HEK293 (cell line): Measurements from ENCODE around the gene KCTD2.

Experiments used
- CTCF ChIA-PET: fragments of 350-600 bp; formaldehyde crosslinking; extraction: SDS; loops from one replicate; lab custom pipeline; 2021; ENCODE audit warnings: antibody characterized with exemption; lab: Yijun Ruan, JAX
- POLR2A ChIA-PET: fragments of 300-600 bp; formaldehyde crosslinking; extraction: SDS; loops from one replicate; lab custom pipeline; 2020; ENCODE audit warnings: antibody characterized with exemption, inconsistent platforms; lab: Yijun Ruan, JAX
- H3K27ac ChIP-seq: fragments of 200-500 bp; sonication (Bioruptor generic); 2 replicates; pipeline ENCODE4 v1.5.1; 2014; ENCODE audit warnings: low read depth, low read length, control low read depth, inconsistent platforms; ENCODE audit errors: extremely low read depth
- H3K36me3 ChIP-seq, 2 experiments: fragments of 200-500 bp in 1 of 2; sonication (Bioruptor generic) in 1 of 2; 1 replicate in 1 of 2; 2 replicates in 1 of 2; pipeline ENCODE4 v1.5.1; 2014 to 2017; ENCODE audit warnings: inconsistent platforms in 2 of 2, low read length in 2 of 2; ENCODE audit not compliant: control insufficient read depth in 2 of 2, insufficient read depth in 1 of 2
- H3K4me1 ChIP-seq: fragments of 200-500 bp; sonication (Bioruptor generic); 2 replicates; pipeline ENCODE4 v1.5.1; 2014; ENCODE audit warnings: mild to moderate bottlenecking, low read length, inconsistent platforms; ENCODE audit not compliant: control insufficient read depth, insufficient read depth
- H3K4me3 ChIP-seq: 2 replicates; pipeline ENCODE4 v1.5.1; 2011; ENCODE audit warnings: low read depth, mild to moderate bottlenecking, control low read depth, low read length, moderate library complexity
- H3K9me3 ChIP-seq: fragments of 200-500 bp; sonication (Bioruptor generic); 2 replicates; pipeline ENCODE4 v1.5.1; 2014; ENCODE audit warnings: low read depth, low read length, inconsistent platforms; ENCODE audit not compliant: control insufficient read depth, insufficient read depth
- GLI2 ChIP-seq: fragments of 450-650 bp; formaldehyde crosslinking; IDR thresholded peaks from 2 replicates; pipeline ENCODE4; 2017; ENCODE audit warnings: missing biosample characterization, missing genetic modification characterization, low read depth, borderline replicate concordance
- PBX3 ChIP-seq: sonication (generic); formaldehyde crosslinking; IDR thresholded peaks from 2 replicates; pipeline ENCODE4 v1.8.1; 2022; ENCODE audit warnings: mild to moderate bottlenecking, moderate library complexity, missing genetic modification reagents
- PRDM10 ChIP-seq: fragments of 450-650 bp; formaldehyde crosslinking; IDR thresholded peaks from 2 replicates; pipeline ENCODE4 v1.5.1; 2016; ENCODE audit warnings: missing biosample characterization, missing genetic modification characterization
- SP7 ChIP-seq: fragments of 450-650 bp; formaldehyde crosslinking; IDR thresholded peaks from 2 replicates; pipeline ENCODE4 v1.5.1; 2016; ENCODE audit warnings: missing biosample characterization, missing genetic modification characterization
- ZBTB20 ChIP-seq: fragments of 450-650 bp; formaldehyde crosslinking; IDR thresholded peaks from 2 replicates; pipeline ENCODE4 v1.5.1; 2016; ENCODE audit warnings: missing biosample characterization, missing genetic modification characterization
- ZBTB8A ChIP-seq: fragments of 450-650 bp; formaldehyde crosslinking; IDR thresholded peaks from 2 replicates; pipeline ENCODE4 v1.5.1; 2016; ENCODE audit warnings: missing biosample characterization, missing genetic modification characterization
- ZNF223 ChIP-seq: fragments of 450-650 bp; formaldehyde crosslinking; IDR thresholded peaks from 2 replicates; pipeline ENCODE4 v1.5.1; 2016; ENCODE audit warnings: missing biosample characterization, missing genetic modification characterization
- ZNF558 ChIP-seq: fragments of 450-650 bp; formaldehyde crosslinking; IDR thresholded peaks from 2 replicates; pipeline ENCODE4 v1.5.1; 2016; ENCODE audit warnings: missing biosample characterization, missing genetic modification characterization
- ZNF629 ChIP-seq: fragments of 450-650 bp; formaldehyde crosslinking; IDR thresholded peaks from 2 replicates; pipeline ENCODE4 v1.5.1; 2017; ENCODE audit warnings: missing biosample characterization, missing genetic modification characterization
- ZNF843 ChIP-seq: fragments of 450-650 bp; formaldehyde crosslinking; IDR thresholded peaks from 2 replicates; pipeline ENCODE4 v1.5.1; 2016; ENCODE audit warnings: missing biosample characterization, missing genetic modification characterization
- ZSCAN16 ChIP-seq: fragments of 450-650 bp; formaldehyde crosslinking; IDR thresholded peaks from 2 replicates; pipeline ENCODE4 v1.5.1; 2016; ENCODE audit warnings: missing biosample characterization, missing genetic modification characterization
- TF ChIP-seq, protein P1 (sequence below): fragments of 450-650 bp; formaldehyde crosslinking; conservative IDR thresholded peaks from 2 replicates; pipeline ENCODE4 v1.5.1; 2016; ENCODE audit warnings: low read depth, missing biosample characterization, missing genetic modification characterization

The KCTD2 gene

GRCh38 chr17:75072909-75073308, 25.9 kb downstream of the KCTD2 start (continued):
- TF ChIP-seq, protein P1, sequence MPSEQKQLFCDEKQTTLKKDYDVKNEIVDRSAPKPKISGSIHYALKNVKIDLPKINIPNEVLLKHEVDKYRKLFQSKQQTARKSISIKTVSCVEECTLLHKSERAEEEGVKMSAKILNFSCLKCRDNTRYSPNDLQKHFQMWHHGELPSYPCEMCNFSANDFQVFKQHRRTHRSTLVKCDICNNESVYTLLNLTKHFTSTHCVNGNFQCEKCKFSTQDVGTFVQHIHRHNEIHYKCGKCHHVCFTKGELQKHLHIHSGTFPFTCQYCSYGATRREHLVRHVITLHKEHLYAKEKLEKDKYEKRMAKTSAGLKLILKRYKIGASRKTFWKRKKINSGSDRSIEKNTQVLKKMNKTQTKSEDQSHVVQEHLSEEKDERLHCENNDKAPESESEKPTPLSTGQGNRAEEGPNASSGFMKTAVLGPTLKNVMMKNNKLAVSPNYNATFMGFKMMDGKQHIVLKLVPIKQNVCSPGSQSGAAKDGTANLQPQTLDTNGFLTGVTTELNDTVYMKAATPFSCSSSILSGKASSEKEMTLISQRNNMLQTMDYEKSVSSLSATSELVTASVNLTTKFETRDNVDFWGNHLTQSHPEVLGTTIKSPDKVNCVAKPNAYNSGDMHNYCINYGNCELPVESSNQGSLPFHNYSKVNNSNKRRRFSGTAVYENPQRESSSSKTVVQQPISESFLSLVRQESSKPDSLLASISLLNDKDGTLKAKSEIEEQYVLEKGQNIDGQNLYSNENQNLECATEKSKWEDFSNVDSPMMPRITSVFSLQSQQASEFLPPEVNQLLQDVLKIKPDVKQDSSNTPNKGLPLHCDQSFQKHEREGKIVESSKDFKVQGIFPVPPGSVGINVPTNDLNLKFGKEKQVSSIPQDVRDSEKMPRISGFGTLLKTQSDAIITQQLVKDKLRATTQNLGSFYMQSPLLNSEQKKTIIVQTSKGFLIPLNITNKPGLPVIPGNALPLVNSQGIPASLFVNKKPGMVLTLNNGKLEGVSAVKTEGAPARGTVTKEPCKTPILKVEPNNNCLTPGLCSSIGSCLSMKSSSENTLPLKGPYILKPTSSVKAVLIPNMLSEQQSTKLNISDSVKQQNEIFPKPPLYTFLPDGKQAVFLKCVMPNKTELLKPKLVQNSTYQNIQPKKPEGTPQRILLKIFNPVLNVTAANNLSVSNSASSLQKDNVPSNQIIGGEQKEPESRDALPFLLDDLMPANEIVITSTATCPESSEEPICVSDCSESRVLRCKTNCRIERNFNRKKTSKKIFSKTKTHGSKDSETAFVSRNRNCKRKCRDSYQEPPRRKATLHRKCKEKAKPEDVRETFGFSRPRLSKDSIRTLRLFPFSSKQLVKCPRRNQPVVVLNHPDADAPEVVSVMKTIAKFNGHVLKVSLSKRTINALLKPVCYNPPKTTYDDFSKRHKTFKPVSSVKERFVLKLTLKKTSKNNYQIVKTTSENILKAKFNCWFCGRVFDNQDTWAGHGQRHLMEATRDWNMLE (tag by site-specific recombination) = peak; percentile 76
- TF ChIP-seq ZNF629 (0 out of 2 replicates have a peak, but pooled peaks have one; percentile 18), ZNF558 (tag by site-specific recombination) (peak; percentile 48; the same call in 1 of the 2 replicates), ZBTB8A (tag by site-specific recombination) (peak; percentile 62; the same call in 1 of the 2 replicates)
- TF ChIP-seq, all 188 proteins: peak for 10; not testable (repeated sequence) for 178

DNA sequence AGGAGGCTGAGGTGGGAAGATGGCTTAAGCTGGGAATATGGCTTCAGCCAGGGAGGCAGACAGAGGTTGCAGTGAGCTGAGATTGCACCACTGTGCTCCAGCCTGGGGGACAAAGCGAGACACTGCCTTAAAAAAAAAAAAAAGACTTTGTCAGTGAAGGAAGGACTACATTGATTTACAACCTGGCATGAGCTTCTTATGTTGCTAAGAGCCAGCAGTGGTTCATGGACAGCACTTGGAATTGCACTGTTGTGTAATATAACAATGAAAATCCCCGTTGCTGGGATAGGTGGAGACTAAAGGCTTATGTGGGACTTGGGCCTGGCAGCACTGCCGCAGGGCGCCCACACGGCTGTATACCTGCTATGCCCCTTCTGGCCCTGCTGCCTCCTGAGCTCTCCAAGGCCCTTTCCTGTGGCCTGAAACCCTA, 26.6 kb downstream of the KCTD2 start:
- H3K4me1 ChIP-seq = no peaks in the 10 kb centered on the region
- no peaks in the 10 kb centered on the region for H3K9me3 ChIP-seq
- TF ChIP-seq PRDM10 (peak; percentile 93), ZBTB20 (tag by site-specific recombination) (no peak)
- no peaks in the 10 kb centered on the region for H3K36me3 ChIP-seq
- H3K27ac ChIP-seq = no peak overlapping the region
- H3K4me3 ChIP-seq = no peak overlapping the region
- ChIA-PET POLR2A (interaction anchor here (0.7 to 1.2 kb wide), 2 partner anchors 113 to 135 kb away, joined by 3 read pairs; no protein-coding TSS in a partner anchor), CTCF (interaction anchor here (0.5 to 15.6 kb wide), 11 partner anchors 11 to 704 kb away, joined by 3 to 117 read pairs (median 3); partner anchors contain the start of gene ARMC7)

GRCh38 chr17:75074532-75074931, 27.5 kb downstream of the KCTD2 start:
- Histone ChIP-seq H3K4me1 (peaks cover 2% of the 10 kb centered on the region; the same call in 1 of the 2 replicates), H3K4me3 (no peak overlapping the region), H3K9me3 (no peaks in the 10 kb centered on the region), H3K27ac (no peak overlapping the region), H3K36me3 (no peaks in the 10 kb centered on the region)
- ChIA-PET POLR2A (interaction anchor here (1.2 kb wide), 1 partner anchor 14 kb away, joined by 3 read pairs; no protein-coding TSS in a partner anchor), CTCF (interaction anchor here (1.2 to 3.2 kb wide), 2 partner anchors 14 to 30 kb away, joined by 3 to 22 read pairs; no protein-coding TSS in a partner anchor)
- no peak for TF ChIP-seq SP7 (tag by site-specific recombination)
- TF ChIP-seq ZNF223 (tag by site-specific recombination) = no peak
- no peak for TF ChIP-seq ZSCAN16 (tag by site-specific recombination)
- no peak for TF ChIP-seq PBX3 (CRISPR knock-in tag)
- TF ChIP-seq ZNF843 (tag by site-specific recombination) = no peak
- no peak for TF ChIP-seq GLI2
